Lower lobe of right lung (tissue), 2 donors: ENCODE data around the gene ATP10B. TPM values are rescaled to one million over a fixed set of nuclear protein-coding genes. Genes with fewer than 3 reads are reported as not detected.

Experiments
- ATAC-seq, 2 donors: fragments of 200-7000 bp; cut with Tn5 transposase; one replicate each; pipeline ENCODE4 v1.9.1; 2020 to 2022; ENCODE audit warnings: mild to moderate bottlenecking in 2 of 2, moderate library complexity in 2 of 2
- DNase-seq: peaks from one replicate; pipeline ENCODE4 v3.0.0-alpha.2; 2020
- H3K27ac ChIP-seq: fragments of 200-600 bp; one replicate; pipeline ENCODE4 v1.8.0; 2022
- H3K27me3 ChIP-seq: fragments of 200-600 bp; one replicate; pipeline ENCODE4 v1.8.0; 2022; ENCODE audit warnings: low read depth
- H3K36me3 ChIP-seq: fragments of 200-600 bp; one replicate; pipeline ENCODE4 v1.8.0; 2022; ENCODE audit warnings: mild to moderate bottlenecking
- H3K4me1 ChIP-seq: fragments of 200-600 bp; one replicate; pipeline ENCODE4 v1.8.0; 2022
- H3K4me3 ChIP-seq: fragments of 200-600 bp; one replicate; pipeline ENCODE4 v1.8.0; 2022; ENCODE audit warnings: mild to moderate bottlenecking
- H3K9me3 ChIP-seq: fragments of 200-600 bp; one replicate; pipeline ENCODE4 v1.8.0; 2022
- CTCF ChIP-seq: fragments of 200-600 bp; IDR thresholded peaks from one replicate; pipeline ENCODE4 v1.8.0; 2022; ENCODE audit warnings: antibody characterized with exemption, mild to moderate bottlenecking
- intact Hi-C: fragments of 100-400 bp; cut with DNase I; formaldehyde crosslinking; loops from one replicate; pipeline ENCODE4 v1.11.0; 2022
- total RNA-seq: library from RNA; stranded (reverse); fragmentation: NEBNext Ultra II Directional; extraction: Animal tissue kit (Norgen Biotek cat#: 25700); gene quantifications from one replicate; pipeline ENCODE4 v1.2.1, GENCODE V29; 2021
- donor health status: DM: no; HTN: yes; CAD: no; lungs with severe emphysema.

Gene ATP10B
- total RNA-seq, 1 donor from 2014 or later: not detected

GRCh38 chr5:160749682-160750081 lies 102.3 kb downstream of the ATP10B start:
- no peak for DNase-seq
- Histone ChIP-seq H3K27me3 (no peaks in the 10 kb centered on the region), H3K4me1 (no peaks in the 10 kb centered on the region), H3K4me3 (no peak overlapping the region), H3K36me3 (no peaks in the 10 kb centered on the region), H3K27ac (no peak overlapping the region), H3K9me3 (no peaks in the 10 kb centered on the region)
- TF ChIP-seq CTCF: no peak
- no peak for ATAC-seq
- intact Hi-C loops: no loop called here

DNA sequence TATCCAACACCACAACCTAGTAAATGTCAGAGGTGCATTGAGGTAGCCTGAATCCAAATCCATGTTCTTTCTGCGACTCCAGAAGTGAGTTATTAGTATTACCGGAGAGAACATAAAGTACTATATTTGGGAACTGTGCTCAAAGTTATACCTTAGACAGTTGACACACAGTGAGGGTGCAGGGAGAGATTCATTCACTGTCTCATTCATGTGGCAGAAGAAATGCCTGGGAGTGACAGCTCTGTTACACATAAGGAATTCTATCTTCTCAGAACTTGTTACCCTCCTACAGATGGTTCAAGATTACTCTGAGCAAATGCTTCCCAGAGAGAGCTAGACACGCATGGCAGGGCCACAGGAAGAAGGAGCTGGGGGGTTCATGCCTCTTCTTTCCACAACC lies 103.0 kb downstream of the ATP10B start:
- H3K4me1 ChIP-seq: no peaks in the 10 kb centered on the region
- no peaks in the 10 kb centered on the region for H3K9me3 ChIP-seq
- H3K4me3 ChIP-seq: no peak overlapping the region
- no peak for TF ChIP-seq CTCF
- DNase-seq: no peak
- no peak for ATAC-seq
- no peak overlapping the region for H3K27ac ChIP-seq
- intact Hi-C loops: no loop called here
- H3K27me3 ChIP-seq: no peaks in the 10 kb centered on the region
- no peaks in the 10 kb centered on the region for H3K36me3 ChIP-seq

- no peaks in the 10 kb centered on the region for H3K4me1 ChIP-seq
- H3K4me3 ChIP-seq: no peak overlapping the region
- intact Hi-C loops: no loop called here
- no peaks in the 10 kb centered on the region for H3K36me3 ChIP-seq
- no peak for DNase-seq
- H3K27me3 ChIP-seq: no peaks in the 10 kb centered on the region
- ATAC-seq: no peak
- TF ChIP-seq CTCF: no peak
- H3K27ac ChIP-seq: no peak overlapping the region
- H3K9me3 ChIP-seq: no peaks in the 10 kb centered on the region
These were observed 104.0 kb downstream of the ATP10B start for GRCh38 chr5:160747987-160748386.

- Histone ChIP-seq H3K27ac (no peak overlapping the region), H3K4me3 (no peak overlapping the region), H3K4me1 (no peaks in the 10 kb centered on the region), H3K27me3 (no peaks in the 10 kb centered on the region), H3K36me3 (no peaks in the 10 kb centered on the region), H3K9me3 (no peaks in the 10 kb centered on the region)
- intact Hi-C loops: no loop called here
- ATAC-seq (no peak), DNase-seq (no peak)
- TF ChIP-seq CTCF: no peak
These were observed 104.5 kb downstream of the ATP10B start for GRCh38 chr5:160747559-160747958.

GRCh38 chr5:160744268-160745101 lies 107.5 kb downstream of the ATP10B start:
- intact Hi-C loops: no loop called here
- DNase-seq (no peak), ATAC-seq (no peak)
- no peaks in the 10 kb centered on the region for H3K9me3 ChIP-seq
- no peaks in the 10 kb centered on the region for H3K36me3 ChIP-seq
- no peaks in the 10 kb centered on the region for H3K27me3 ChIP-seq
- TF ChIP-seq CTCF: no peak
- H3K4me3 ChIP-seq: no peak overlapping the region
- H3K4me1 ChIP-seq: no peaks in the 10 kb centered on the region
- no peak overlapping the region for H3K27ac ChIP-seq
